Duodenal mucosa (tissue), 2 donors: ENCODE results near the gene RTEL1.
"Not testable (repeated sequence)": the region's sequence is repeated elsewhere in the genome, so short reads cannot be mapped to it uniquely, and the experiment has no call there.

Experiments
- H3K27ac ChIP-seq: one replicate; pipeline ENCODE4 v1.7.0; 2013; ENCODE audit warnings: low read depth, low read length
- H3K27me3 ChIP-seq, 2 donors: one replicate each; pipeline ENCODE4 v1.7.0; 2013; ENCODE audit warnings: low read length in 2 of 2, control low read depth in 1 of 2; ENCODE audit not compliant: insufficient read depth in 2 of 2, control insufficient read depth in 1 of 2
- H3K36me3 ChIP-seq, 2 donors: one replicate each; pipeline ENCODE4 v1.7.0; 2013; ENCODE audit warnings: low read length in 2 of 2, control low read depth in 1 of 2; ENCODE audit not compliant: insufficient read depth in 2 of 2, control insufficient read depth in 1 of 2
- H3K4me1 ChIP-seq, 2 donors: one replicate each; pipeline ENCODE4 v1.7.0; 2013; ENCODE audit warnings: low read length in 2 of 2, control low read depth in 1 of 2; ENCODE audit not compliant: insufficient read depth in 2 of 2, control insufficient read depth in 1 of 2
- H3K4me3 ChIP-seq, 2 donors: one replicate each; pipeline ENCODE4 v1.7.0; 2013; ENCODE audit warnings: low read length in 2 of 2, low read depth in 1 of 2
- H3K9ac ChIP-seq, 2 donors: one replicate each; pipeline ENCODE4 v1.7.0; 2013; ENCODE audit warnings: low read length in 2 of 2, low read depth in 1 of 2
- H3K9me3 ChIP-seq, 2 donors: one replicate each; pipeline ENCODE4 v1.7.0; 2013; ENCODE audit warnings: low read length in 2 of 2, control low read depth in 1 of 2; ENCODE audit not compliant: control insufficient read depth in 1 of 2

Gene RTEL1, protein sequence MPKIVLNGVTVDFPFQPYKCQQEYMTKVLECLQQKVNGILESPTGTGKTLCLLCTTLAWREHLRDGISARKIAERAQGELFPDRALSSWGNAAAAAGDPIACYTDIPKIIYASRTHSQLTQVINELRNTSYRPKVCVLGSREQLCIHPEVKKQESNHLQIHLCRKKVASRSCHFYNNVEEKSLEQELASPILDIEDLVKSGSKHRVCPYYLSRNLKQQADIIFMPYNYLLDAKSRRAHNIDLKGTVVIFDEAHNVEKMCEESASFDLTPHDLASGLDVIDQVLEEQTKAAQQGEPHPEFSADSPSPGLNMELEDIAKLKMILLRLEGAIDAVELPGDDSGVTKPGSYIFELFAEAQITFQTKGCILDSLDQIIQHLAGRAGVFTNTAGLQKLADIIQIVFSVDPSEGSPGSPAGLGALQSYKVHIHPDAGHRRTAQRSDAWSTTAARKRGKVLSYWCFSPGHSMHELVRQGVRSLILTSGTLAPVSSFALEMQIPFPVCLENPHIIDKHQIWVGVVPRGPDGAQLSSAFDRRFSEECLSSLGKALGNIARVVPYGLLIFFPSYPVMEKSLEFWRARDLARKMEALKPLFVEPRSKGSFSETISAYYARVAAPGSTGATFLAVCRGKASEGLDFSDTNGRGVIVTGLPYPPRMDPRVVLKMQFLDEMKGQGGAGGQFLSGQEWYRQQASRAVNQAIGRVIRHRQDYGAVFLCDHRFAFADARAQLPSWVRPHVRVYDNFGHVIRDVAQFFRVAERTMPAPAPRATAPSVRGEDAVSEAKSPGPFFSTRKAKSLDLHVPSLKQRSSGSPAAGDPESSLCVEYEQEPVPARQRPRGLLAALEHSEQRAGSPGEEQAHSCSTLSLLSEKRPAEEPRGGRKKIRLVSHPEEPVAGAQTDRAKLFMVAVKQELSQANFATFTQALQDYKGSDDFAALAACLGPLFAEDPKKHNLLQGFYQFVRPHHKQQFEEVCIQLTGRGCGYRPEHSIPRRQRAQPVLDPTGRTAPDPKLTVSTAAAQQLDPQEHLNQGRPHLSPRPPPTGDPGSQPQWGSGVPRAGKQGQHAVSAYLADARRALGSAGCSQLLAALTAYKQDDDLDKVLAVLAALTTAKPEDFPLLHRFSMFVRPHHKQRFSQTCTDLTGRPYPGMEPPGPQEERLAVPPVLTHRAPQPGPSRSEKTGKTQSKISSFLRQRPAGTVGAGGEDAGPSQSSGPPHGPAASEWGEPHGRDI (N-terminal part only)

DNA sequence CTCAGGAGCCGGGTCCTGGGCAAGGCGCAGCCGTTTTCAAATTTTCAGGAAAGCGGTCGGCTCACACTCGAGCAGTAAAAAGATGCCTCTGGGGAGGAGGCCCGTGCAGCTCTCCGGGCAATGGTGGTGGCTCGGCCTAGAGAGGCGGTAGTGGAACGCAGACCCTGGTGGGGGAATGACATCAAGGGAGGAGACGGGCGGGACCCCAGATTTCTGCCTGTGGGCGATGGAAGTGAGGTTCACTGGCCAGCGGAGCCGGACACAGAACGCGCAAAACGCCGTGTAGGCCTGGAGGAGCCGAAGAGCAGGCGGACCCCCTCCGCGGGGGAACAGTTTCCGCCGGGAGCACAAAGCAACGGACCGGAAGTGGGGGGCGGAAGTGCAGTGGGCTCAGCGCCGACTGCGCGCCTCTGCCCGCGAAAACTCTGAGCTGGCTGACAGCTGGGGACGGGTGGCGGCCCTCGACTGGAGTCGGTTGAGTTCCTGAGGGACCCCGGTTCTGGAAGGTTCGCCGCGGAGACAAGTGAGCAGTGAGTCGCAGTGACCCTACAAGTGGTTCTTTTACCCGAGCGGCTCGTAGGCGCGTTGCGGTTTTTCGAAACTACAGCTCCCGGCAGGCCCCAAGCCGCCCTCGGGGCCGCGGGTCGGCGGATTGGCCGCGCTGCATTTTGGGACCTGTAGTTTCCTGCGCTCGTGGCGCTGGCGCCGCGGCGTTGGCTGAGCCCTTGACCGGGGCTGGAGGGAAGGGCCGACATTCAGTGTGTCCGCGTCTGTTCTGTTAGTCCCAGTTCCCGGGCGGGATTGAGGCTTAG lies at the start of gene RTEL1:
Gene RTEL1, plus strand, starts transcription at position 376 of the 812 bp plus-strand sequence. CDS start 1,091 bp downstream, outside the sequence.
- H3K27me3 ChIP-seq = peaks cover 3 to 14% of the 10 kb centered on the region in 2 donors
- peaks cover 7 to 24% of the 10 kb centered on the region in 2 donors for H3K4me1 ChIP-seq
- H3K9me3 ChIP-seq = no peaks in the 10 kb centered on the region
- H3K27ac ChIP-seq = peak within 1 kb of the TSS; percentile 75
- H3K9ac ChIP-seq = peak within 1 kb of the TSS; percentile 75 to 78
- H3K36me3 ChIP-seq = peaks cover 3 to 25% of the 10 kb centered on the region in 2 donors
- H3K4me3 ChIP-seq = peak within 1 kb of the TSS; percentile 85 to 88

- H3K4me1 ChIP-seq = no peaks in the 10 kb centered on the region
- no peak overlapping the region for H3K4me3 ChIP-seq
- H3K27ac ChIP-seq = no peak overlapping the region
- H3K36me3 ChIP-seq = peaks cover 0 to 8% of the 10 kb centered on the region in 2 donors
- no peaks in the 10 kb centered on the region for H3K27me3 ChIP-seq
- H3K9me3 ChIP-seq = no peaks in the 10 kb centered on the region
- no peak overlapping the region for H3K9ac ChIP-seq
Measured at GRCh38 chr20:63610581-63611435, 47.3 kb upstream of the RTEL1 start.

GRCh38 chr20:63611646-63612045 lies 46.5 kb upstream of the RTEL1 start:
- Histone ChIP-seq H3K27ac (no peak overlapping the region), H3K27me3 (no peaks in the 10 kb centered on the region), H3K9ac (no peak overlapping the region), H3K4me1 (no peaks in the 10 kb centered on the region), H3K4me3 (no peak overlapping the region), H3K9me3 (no peaks in the 10 kb centered on the region), H3K36me3 (peaks cover 0 to 13% of the 10 kb centered on the region in 2 donors)

- H3K36me3 ChIP-seq = peaks cover 0 to 19% of the 10 kb centered on the region in 2 donors
- no peaks in the 10 kb centered on the region for H3K9me3 ChIP-seq
- H3K4me3 ChIP-seq = no peak overlapping the region
- H3K27me3 ChIP-seq = no peaks in the 10 kb centered on the region
- H3K4me1 ChIP-seq = no peaks in the 10 kb centered on the region
- no peak overlapping the region for H3K27ac ChIP-seq
- no peak overlapping the region for H3K9ac ChIP-seq
Measured at GRCh38 chr20:63612276-63612931, 45.7 kb upstream of the RTEL1 start.

- H3K27me3 ChIP-seq, H3K4me3 ChIP-seq, H3K9ac ChIP-seq, H3K27ac ChIP-seq, H3K4me1 ChIP-seq, H3K9me3 ChIP-seq: not testable (repeated sequence)
- H3K36me3 ChIP-seq = peaks cover 14 to 34% of the 10 kb centered on the region in 2 donors
Measured at GRCh38 chr20:63613863-63614594, 44.1 kb upstream of the RTEL1 start.

- H3K9me3 ChIP-seq = no peaks in the 10 kb centered on the region
- H3K27me3 ChIP-seq = no peaks in the 10 kb centered on the region
- H3K4me3 ChIP-seq = no peak overlapping the region
- no peak overlapping the region for H3K27ac ChIP-seq
- H3K9ac ChIP-seq = no peak overlapping the region
- H3K4me1 ChIP-seq = no peaks in the 10 kb centered on the region
- H3K36me3 ChIP-seq = peaks cover 14 to 40% of the 10 kb centered on the region in 2 donors
Measured at GRCh38 chr20:63617092-63617875, 40.8 kb upstream of the RTEL1 start.

GRCh38 chr20:63617876-63618265 lies 40.2 kb upstream of the RTEL1 start:
- Histone ChIP-seq H3K4me1 (no peaks in the 10 kb centered on the region), H3K9ac (no peak overlapping the region)

More at GRCh38 chr20:63617876-63618265, 40.2 kb upstream of the RTEL1 start:
- Histone ChIP-seq H3K27me3 (no peaks in the 10 kb centered on the region), H3K27ac (no peak overlapping the region), H3K9me3 (no peaks in the 10 kb centered on the region), H3K4me3 (no peak overlapping the region), H3K36me3 (peaks cover 14 to 40% of the 10 kb centered on the region in 2 donors)
